HL-60 (cell line): ENCODE results near the gene AGRN.

Experiments used
- DNase-seq, 2 experiments: peaks; one replicate each; pipeline ENCODE4 v3.0.0-alpha.2; 2010 to 2020; ENCODE audit warnings: low read depth in 1 of 2, low spot score in 1 of 2
- H3K27ac ChIP-seq: fragments of 250-450 bp; sonication (Bioruptor Pico); replicated peaks from 2 replicates; pipeline ENCODE4 v1.5.1; 2020; ENCODE audit warnings: mild to moderate bottlenecking, moderate library complexity
- H3K27me3 ChIP-seq: fragments of 250-450 bp; sonication (Bioruptor Pico); 2 replicates; pipeline ENCODE4 v1.5.1; 2021; ENCODE audit warnings: mild to moderate bottlenecking, moderate library complexity; ENCODE audit not compliant: insufficient read depth, poor library complexity, severe bottlenecking
- H3K4me3 ChIP-seq: replicated peaks from 2 replicates; pipeline ENCODE4 v1.5.1; 2011; ENCODE audit warnings: mild to moderate bottlenecking, control low read depth, low read length; ENCODE audit not compliant: insufficient read depth
- GABPA ChIP-seq: IDR thresholded peaks from 2 replicates; pipeline ENCODE4 v1.6.1; 2012; ENCODE audit warnings: low read depth
- POLR2AphosphoS5 ChIP-seq: IDR thresholded peaks from 2 replicates; pipeline ENCODE4 v1.6.1; 2012; ENCODE audit warnings: low read depth
- SPI1 ChIP-seq: IDR thresholded peaks from 2 replicates; pipeline ENCODE4 v1.6.1; 2012; ENCODE audit warnings: low read depth, mild to moderate bottlenecking, borderline replicate concordance
- TF ChIP-seq, protein P1 (sequence below): IDR thresholded peaks from 2 replicates; pipeline ENCODE4 v1.6.1; 2012; ENCODE audit warnings: low read depth; ENCODE audit not compliant: insufficient replicate concordance
- TF ChIP-seq, protein P2 (sequence below): IDR thresholded peaks from one replicate; pipeline ENCODE4 v1.5.1; 2011; ENCODE audit warnings: low read length, control low read depth, inconsistent platforms; ENCODE audit not compliant: insufficient read depth

The AGRN gene

DNA sequence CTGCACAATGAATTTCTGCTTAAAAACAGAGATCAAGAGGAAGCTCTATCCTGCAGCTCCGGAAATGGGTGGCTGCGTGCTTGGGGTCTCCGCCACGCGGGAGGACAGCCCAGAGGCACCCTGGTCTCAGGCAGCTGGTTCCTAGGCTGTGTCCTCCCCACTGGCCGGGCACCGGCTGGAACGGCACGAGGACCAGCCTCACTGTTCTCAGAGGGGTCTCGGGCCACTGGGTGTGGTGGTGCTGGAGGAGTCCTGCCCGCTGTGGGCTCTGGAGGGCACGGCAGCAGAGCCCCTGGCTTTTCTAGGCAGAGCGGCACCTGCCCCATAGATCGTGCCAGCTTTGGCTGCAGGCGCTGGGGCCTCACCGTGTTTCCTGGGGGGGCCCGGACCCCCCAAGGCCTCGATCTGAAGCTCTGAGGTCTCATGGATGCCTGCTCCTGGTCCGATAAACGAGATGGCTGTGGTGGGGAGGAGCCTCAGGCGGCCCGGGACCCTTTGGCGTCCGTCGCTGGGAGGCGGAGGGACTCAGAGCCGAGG lies 62.4 kb downstream of the AGRN start:
- H3K4me3 ChIP-seq, result no peak overlapping the region
- H3K27me3 ChIP-seq, result no peaks in the 10 kb centered on the region
- H3K27ac ChIP-seq, result no peak overlapping the region
- no peak for DNase-seq
- TF ChIP-seq POLR2AphosphoS5 (no peak), GABPA (no peak), SPI1 (no peak)
- TF ChIP-seq, protein P1, sequence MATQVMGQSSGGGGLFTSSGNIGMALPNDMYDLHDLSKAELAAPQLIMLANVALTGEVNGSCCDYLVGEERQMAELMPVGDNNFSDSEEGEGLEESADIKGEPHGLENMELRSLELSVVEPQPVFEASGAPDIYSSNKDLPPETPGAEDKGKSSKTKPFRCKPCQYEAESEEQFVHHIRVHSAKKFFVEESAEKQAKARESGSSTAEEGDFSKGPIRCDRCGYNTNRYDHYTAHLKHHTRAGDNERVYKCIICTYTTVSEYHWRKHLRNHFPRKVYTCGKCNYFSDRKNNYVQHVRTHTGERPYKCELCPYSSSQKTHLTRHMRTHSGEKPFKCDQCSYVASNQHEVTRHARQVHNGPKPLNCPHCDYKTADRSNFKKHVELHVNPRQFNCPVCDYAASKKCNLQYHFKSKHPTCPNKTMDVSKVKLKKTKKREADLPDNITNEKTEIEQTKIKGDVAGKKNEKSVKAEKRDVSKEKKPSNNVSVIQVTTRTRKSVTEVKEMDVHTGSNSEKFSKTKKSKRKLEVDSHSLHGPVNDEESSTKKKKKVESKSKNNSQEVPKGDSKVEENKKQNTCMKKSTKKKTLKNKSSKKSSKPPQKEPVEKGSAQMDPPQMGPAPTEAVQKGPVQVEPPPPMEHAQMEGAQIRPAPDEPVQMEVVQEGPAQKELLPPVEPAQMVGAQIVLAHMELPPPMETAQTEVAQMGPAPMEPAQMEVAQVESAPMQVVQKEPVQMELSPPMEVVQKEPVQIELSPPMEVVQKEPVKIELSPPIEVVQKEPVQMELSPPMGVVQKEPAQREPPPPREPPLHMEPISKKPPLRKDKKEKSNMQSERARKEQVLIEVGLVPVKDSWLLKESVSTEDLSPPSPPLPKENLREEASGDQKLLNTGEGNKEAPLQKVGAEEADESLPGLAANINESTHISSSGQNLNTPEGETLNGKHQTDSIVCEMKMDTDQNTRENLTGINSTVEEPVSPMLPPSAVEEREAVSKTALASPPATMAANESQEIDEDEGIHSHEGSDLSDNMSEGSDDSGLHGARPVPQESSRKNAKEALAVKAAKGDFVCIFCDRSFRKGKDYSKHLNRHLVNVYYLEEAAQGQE, result no peak
- TF ChIP-seq, protein P2, sequence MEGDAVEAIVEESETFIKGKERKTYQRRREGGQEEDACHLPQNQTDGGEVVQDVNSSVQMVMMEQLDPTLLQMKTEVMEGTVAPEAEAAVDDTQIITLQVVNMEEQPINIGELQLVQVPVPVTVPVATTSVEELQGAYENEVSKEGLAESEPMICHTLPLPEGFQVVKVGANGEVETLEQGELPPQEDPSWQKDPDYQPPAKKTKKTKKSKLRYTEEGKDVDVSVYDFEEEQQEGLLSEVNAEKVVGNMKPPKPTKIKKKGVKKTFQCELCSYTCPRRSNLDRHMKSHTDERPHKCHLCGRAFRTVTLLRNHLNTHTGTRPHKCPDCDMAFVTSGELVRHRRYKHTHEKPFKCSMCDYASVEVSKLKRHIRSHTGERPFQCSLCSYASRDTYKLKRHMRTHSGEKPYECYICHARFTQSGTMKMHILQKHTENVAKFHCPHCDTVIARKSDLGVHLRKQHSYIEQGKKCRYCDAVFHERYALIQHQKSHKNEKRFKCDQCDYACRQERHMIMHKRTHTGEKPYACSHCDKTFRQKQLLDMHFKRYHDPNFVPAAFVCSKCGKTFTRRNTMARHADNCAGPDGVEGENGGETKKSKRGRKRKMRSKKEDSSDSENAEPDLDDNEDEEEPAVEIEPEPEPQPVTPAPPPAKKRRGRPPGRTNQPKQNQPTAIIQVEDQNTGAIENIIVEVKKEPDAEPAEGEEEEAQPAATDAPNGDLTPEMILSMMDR, result no peak

DNA sequence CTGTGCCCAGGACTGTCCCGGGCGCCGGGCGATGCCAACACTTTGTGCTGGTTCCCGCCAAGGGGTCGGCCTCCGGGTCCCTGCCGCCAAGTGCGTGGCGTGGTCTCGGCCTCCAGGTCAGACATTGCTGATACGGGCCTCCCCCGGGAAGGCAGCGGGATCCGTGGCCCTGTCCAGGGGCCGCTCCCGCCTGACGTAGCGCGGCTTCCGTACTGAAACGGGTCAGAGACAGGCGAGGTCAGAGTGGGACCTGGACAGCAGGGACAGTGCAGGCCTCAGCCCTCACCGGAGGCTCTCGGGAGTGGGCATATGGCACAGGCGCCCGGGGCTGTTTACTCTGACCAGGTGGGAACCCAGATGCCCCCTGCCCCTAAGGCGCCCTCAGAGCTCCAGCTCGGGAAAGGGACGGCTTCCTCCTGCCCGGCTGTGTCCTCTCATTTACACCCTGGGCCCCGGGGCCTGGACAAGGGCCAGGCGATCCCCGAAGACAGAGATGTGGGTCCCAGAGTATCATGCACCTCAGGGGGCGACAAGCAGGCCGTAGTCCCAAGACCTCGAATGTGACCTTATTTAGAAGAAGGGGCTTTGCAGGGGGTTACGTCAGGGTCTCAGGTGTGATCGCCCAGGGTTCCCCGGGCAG lies 63.0 kb downstream of the AGRN start:
- DNase-seq, result no peak
- H3K27ac ChIP-seq, result no peak overlapping the region
- no peak overlapping the region for H3K4me3 ChIP-seq
- H3K27me3 ChIP-seq, result no peaks in the 10 kb centered on the region
- no peak for TF ChIP-seq POLR2AphosphoS5
- TF ChIP-seq, protein P2, result no peak
- TF ChIP-seq GABPA, result no peak
- TF ChIP-seq, protein P1, result no peak
- TF ChIP-seq SPI1, result no peak

DNA sequence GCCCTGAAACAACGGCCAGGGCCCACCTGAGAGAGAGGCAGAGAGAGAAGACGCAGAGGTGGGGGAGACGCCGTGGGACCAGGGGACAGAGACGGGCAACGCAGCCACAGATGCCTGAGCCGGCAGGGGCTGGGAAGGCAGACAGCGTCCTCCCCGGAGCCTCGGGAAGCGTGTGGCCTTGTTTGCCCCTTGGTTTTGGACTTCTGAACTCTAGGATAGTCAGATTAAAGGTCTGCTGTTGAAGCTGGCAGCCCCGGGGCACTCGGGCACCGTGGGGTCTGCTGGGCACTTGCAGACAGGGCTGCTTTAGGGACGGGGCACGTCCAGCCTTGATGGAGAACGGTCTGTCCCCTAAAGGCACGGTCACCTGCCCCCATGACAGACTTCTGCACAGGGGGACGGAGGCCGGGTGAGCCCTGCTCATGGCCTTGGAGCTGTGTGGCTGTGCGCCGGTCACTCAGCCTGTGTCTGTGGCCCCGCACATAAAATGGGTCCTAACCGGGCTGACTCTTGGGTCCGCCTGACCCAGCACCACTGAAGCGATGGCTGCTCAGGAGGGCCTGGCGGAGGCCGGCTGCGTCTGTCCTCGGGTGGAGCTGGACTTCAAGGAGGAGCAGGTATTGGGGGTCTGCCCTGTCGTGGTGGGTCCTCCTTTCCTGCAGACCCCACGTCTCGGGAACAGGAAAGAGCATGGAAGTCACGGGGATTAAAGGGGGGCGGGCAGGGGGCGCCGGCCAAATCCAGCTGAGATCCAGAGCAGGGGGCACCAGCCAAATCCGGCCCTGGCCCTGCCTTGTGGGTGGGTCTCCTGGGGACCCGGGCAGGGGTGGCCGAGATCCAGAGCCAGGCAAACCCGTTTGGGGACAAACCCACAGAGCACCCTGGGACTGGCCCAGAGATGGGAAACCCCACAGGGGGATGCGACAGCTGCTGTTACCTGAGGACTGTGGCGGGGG lies 63.8 kb downstream of the AGRN start:
- H3K27ac ChIP-seq, result no peak overlapping the region
- no peak for DNase-seq
- H3K27me3 ChIP-seq, result no peaks in the 10 kb centered on the region
- H3K4me3 ChIP-seq, result no peak overlapping the region
- no peak for TF ChIP-seq SPI1
- TF ChIP-seq, protein P1, result no peak
- TF ChIP-seq GABPA, result no peak
- TF ChIP-seq, protein P2, result no peak
- no peak for TF ChIP-seq POLR2AphosphoS5
